NCI-H1092 treated with DMSO at 0.1 percent for 48 hours (cell line): ENCODE results near the gene CLIC5.
"Not testable (repeated sequence)": the region's sequence is repeated elsewhere in the genome, so short reads cannot be mapped to it uniquely, and the experiment has no call there.

Experiments
- DNase-seq: peaks from one replicate; lab custom pipeline; 2025; lab: John Stamatoyannopoulos, UW

The CLIC5 gene

GRCh38 chr6:45926423-45926822 is 89.2 kb downstream of the CLIC5 start:
- DNase-seq = not testable (repeated sequence)

GRCh38 chr6:45924763-45925342 is 90.8 kb downstream of the CLIC5 start:
- no peak for DNase-seq

GRCh38 chr6:45923831-45924391 is 91.7 kb downstream of the CLIC5 start:
- DNase-seq = no peak

GRCh38 chr6:45922728-45923351 is 92.8 kb downstream of the CLIC5 start:
- DNase-seq = no peak

GRCh38 chr6:45921691-45922281 is 93.9 kb downstream of the CLIC5 start:
- no peak for DNase-seq

GRCh38 chr6:45920819-45921511 is 94.7 kb downstream of the CLIC5 start:
- no peak for DNase-seq

- DNase-seq = no peak
Observed at GRCh38 chr6:45917439-45917838, 98.2 kb downstream of the CLIC5 start.

- no peak for DNase-seq
Observed at GRCh38 chr6:45916692-45917091, 99.0 kb downstream of the CLIC5 start.

GRCh38 chr6:45915780-45916468 is 99.7 kb downstream of the CLIC5 start:
- DNase-seq = no peak

- DNase-seq = no peak
Observed at GRCh38 chr6:45911691-45912090, 104.0 kb downstream of the CLIC5 start.

GRCh38 chr6:45903959-45904358 is 111.7 kb downstream of the CLIC5 start:
- no peak for DNase-seq

- no peak for DNase-seq
Observed at GRCh38 chr6:45902984-45903383, 112.7 kb downstream of the CLIC5 start.

- no peak for DNase-seq
Observed at GRCh38 chr6:45901767-45902650, 113.7 kb downstream of the CLIC5 start.

- no peak for DNase-seq
Observed at GRCh38 chr6:45900808-45901752, 114.6 kb downstream of the CLIC5 start.

- DNase-seq = no peak
Observed at GRCh38 chr6:45899683-45899946, 116.0 kb downstream of the CLIC5 start.

GRCh38 chr6:45898941-45899682 is 116.5 kb downstream of the CLIC5 start:
- no peak for DNase-seq

- no peak for DNase-seq
Observed at GRCh38 chr6:45896783-45897441, 118.7 kb downstream of the CLIC5 start.

- DNase-seq = no peak
Observed at GRCh38 chr6:45895569-45895968, 120.1 kb downstream of the CLIC5 start.

- DNase-seq = no peak
Observed at GRCh38 chr6:45892696-45893245, 122.9 kb downstream of the CLIC5 start.
